ENCODE measurements around the gene PLEKHA5.
"Not testable (repeated sequence)": the region's sequence is repeated elsewhere in the genome, so short reads cannot be mapped to it uniquely, and the experiment has no call there.

Gene PLEKHA5

DNA sequence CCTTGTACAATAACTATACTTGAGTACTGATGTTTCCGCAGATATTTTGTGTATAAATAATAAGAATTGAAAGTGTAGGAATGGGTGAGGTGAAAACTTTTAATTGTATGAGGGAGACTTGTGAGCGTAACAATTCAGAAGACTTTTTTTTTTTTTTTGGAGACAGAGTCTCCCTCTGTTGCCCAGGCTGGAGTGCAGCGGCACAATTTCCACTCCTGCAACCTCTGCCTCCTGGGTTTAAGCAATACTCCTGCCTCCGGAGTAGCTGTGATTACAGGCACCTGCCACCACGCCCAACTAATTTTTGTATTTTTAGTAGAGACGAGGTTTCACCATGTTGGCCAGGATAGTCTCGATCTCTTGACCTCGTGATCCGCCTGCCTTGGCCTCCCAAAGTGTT is 40.8 kb downstream of the PLEKHA5 start:
- not testable (repeated sequence) for DNase-seq

GRCh38 chr12:19171731-19172130 is 42.2 kb downstream of the PLEKHA5 start:
- no peak for DNase-seq

DNA sequence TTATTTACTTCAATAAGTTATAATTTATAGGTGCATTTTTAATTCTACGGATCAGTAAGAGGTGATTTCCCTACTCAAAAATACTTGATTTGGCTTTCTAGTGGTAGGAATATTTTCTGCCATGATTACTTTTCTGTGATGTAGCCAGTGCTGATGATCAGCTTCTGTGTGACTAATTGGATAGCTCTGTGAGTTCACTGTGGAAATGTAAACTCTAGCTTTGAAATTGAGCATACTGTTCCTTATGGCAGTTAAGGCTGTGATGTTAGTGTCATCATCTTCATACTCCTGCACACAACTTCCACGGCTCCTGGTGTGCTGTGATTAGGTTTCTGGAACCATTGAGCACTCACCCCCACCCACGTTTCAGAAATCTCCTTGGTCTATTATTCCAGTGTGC is 48.2 kb downstream of the PLEKHA5 start:
- DNase-seq: no peak

DNA sequence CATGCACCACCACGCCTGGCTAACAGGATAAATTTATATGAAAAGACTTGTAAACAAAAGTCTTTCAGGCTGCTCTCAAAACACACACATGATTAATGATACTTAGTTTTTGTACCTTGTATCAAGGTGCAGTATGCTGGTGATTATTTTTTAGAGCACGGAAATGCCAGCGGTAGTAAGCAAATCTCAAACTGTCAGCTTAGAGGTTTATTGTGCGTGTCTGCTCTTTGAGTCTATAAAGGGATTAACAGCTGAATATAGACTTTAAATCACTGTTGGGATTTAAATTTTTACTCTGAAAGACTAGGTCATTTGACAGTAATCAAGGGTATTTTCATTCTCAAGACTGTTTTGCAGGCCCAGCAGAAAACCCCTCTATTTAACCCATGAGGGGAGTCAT is 50.5 kb downstream of the PLEKHA5 start:
- no peak for DNase-seq

DNA sequence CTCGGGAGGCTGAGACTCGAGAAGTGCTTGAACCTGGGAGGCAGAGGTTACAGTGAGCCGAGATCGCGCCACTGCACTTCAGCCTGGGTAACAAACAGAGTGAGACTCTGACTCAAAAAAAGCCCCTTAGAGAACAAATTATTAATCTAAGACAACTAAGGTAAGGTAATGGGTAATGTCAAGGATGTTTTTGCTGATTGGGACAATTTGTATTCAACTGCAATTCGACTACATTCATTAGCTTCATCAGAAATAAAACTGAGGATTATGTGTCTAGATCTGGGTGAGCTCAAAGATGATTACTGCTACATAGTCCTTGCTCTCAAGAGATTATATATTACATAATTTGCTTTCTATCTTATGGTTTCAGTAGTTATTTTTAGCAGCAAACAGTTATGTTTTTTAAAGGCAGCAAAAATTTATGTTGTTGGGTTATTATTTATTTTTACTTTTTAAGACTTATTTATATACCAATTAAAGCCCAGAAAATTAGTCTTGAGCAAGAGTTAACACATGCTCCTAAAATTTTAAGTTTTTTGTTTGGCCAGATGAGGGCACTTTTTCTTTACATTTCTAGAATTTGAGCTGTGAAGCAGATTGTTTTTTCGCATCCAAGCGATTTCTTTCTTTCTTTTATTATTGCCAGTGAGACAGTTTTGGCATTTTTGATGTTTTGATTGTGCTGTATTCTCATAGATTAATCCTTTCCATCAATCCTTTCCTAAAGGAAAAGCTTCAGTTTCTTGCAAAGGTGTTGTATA is 52.3 kb downstream of the PLEKHA5 start:
- DNase-seq: no peak

DNA sequence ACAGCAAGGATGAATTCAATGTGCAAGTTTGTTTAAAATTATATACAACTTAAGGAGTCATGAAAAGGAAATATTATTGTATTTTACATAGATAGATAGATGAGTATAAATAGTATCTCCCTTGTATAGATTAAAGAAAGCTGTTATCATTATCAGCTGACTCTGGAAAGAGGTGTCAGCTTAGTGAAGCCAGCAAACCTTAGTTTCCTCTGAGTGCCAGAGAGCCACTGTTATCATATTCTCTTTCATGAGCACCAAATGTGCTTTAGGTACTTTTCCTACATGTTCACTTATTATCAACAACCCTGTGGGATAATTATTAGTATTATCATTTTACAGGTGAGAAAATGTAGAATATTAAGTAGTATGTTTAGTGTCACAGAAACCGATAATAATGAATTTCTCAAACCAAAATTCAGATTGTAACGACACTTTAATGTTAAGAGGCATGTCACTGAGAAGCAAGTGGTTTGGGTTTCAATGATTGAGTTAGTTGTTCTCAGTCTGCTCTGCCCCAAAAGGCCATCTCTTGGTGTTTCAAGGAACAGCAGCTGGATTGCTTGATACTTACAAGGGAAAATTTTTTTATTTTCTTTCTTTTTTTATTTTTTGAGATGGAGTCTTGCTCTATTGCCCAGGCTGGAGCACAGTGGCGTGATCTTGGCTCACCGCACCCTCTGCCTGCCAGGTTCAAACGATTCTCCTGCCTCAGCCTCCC is 53.7 kb downstream of the PLEKHA5 start:
- DNase-seq: no peak

DNA sequence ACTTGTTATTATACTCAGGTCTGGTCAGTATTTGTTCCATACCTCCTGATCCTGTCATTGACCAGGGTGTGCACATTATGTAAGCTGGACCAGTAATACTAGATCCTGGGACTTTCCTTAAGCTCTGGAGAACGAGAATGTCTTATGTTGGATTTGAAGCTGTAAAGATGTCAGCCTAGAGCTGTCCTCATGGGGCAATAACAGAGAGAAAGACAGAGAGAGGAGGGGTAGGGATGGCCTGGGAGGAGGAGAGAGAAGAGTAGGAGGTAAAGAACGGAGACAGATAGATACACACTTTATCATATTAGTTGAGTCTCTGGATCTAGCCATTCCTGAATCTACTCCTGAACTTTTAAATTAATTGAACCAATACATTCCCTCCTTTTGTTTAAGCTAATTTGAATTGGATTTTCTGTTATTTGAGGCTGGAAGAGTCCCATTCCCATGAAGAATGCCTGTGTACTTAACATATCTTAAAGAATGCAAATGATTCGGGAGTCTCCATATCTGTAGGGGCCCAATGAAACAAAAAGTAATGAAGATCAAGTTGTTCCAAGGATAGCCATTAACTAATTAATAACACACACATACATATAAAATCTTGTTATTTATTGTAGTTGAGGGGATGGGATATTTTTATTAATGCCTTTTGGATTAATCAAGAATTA is 55.9 kb downstream of the PLEKHA5 start:
- DNase-seq: no peak

- DNase-seq: no peak
Measured at GRCh38 chr12:19186722-19187661, 57.5 kb downstream of the PLEKHA5 start.

- no peak for DNase-seq
Measured at GRCh38 chr12:19189522-19189921, 60.0 kb downstream of the PLEKHA5 start.

GRCh38 chr12:19190292-19191031 is 60.9 kb downstream of the PLEKHA5 start:
- no peak for DNase-seq

GRCh38 chr12:19191089-19191488 is 61.6 kb downstream of the PLEKHA5 start:
- no peak for DNase-seq

GRCh38 chr12:19191563-19191962 is 62.0 kb downstream of the PLEKHA5 start:
- DNase-seq: no peak

- no peak for DNase-seq
Measured at GRCh38 chr12:19192710-19193109, 63.2 kb downstream of the PLEKHA5 start.

DNA sequence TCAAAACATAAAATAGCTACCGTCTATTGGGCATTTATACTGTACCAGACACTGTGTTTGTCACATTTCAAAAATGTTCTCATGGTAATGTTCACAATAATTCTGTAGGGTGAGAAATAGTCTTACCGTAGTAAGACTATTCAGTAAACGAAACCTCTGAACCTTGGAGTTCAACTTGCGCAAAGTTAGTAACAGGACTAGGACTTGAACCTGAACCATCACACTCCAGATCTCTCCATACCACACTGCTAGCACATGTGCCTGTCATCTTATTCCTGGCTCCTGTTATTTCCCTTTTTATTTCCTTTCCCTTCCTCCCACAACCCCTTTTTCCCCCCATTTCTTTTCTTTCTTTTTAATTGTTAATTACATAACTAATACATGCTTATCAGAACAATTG is 65.4 kb downstream of the PLEKHA5 start:
- DNase-seq: no peak

DNA sequence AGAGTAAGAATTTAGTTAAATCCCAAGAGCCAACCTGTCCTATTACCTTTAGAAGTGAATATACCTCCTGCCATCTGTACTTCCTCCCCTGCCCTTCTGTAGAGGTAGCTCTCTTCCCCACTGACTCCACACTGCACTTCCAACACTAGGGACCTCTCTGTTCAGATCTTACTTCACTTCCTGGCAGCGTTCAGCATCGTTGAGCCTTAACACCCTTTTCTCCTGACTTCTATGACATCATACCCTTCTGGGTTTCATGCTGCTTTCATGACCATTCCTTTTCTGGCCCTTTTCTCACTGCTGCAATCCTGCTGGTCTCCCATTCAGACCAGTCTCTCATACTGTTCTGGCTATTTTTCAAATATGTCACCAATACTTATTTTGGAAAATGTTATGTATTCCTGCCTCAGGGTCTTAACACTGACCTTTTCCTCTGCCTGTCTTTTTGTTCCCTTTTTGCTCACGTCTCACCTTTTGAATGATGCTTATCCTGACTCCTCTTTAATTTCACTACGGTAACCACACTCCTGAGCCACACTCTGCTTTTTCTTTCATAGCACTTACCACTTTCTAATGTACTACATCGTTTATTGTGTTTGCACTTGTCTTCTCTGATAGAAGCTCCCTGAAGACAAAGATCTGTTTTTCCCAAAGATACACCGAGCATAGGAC is 67.6 kb downstream of the PLEKHA5 start:
- DNase-seq: no peak

DNA sequence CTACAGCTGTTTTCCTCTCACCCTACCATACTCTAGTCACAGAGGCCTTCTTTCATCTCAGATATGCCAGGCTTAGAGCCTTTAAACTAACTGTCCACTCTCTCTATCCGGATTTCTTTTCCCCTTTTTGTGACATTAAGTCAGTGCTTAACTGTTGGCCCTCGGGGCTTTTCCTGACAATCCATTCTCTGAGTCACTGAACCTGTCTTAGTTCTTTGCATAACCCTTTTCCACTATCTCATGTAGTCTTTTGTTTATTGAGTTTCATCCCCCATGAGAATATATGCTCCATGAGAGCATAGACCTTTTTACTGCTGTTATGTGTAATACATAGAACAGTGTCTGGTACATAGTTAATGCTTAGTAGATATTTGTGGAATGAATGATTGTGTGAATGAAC is 68.7 kb downstream of the PLEKHA5 start:
- DNase-seq: no peak

DNA sequence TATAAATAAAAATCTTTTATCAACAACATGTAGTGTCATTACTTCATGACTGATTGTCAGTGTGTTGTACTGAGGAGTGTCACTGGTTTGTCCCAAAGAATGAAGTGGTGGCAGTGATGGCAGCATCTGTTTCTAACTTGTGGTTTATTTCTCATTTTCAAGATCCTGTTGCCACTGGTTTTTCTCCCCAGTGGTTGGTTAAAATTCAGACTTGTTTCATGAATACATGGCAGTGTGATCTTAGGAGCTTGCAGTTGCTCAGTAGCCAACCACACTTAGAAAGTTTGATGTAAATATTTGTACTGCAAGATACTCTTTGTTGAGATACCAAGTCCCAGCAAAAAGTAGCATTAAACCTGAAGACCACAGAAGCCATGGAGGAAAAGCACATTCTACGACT is 69.8 kb downstream of the PLEKHA5 start:
- no peak for DNase-seq

GRCh38 chr12:19200261-19200660 is 70.7 kb downstream of the PLEKHA5 start:
- DNase-seq: no peak

GRCh38 chr12:19201661-19202060 is 72.1 kb downstream of the PLEKHA5 start:
- DNase-seq: no peak

DNA sequence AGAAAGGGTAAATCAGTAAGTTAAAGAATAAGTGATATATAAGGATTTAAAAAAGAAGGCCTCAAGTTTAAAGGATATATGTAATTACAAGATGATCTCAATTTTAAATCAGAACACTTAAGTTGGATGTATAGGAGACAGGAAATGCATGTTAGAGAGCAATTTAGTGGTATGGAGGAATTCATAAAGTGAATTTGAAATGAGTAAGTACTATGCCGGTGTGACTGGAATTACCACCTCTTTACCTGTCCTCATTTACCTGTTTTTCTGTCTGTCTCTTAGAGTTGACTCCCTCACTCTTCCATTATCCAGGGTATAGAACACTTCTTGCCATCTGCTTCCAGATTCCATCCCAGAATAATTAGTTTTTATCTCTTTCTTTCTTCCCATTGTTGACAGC is 73.5 kb downstream of the PLEKHA5 start:
- no peak for DNase-seq

Measured in activated CD4-positive, alpha-beta T cell treated with anti-CD3 and anti-CD28 coated beads for 48 hours (primary cell).